Adrenal gland (tissue), 12 donors: ENCODE data around the gene INO80D. TPM values are rescaled to one million over a fixed set of nuclear protein-coding genes. Genes with fewer than 3 reads are reported as not detected.

Source experiments
- DNase-seq, 7 donors: peaks; one replicate each; pipeline ENCODE4 v3.0.0-alpha.2; 2019 to 2020
- H3K27ac ChIP-seq, 5 donors: fragments of 200-600 bp; sonication (generic) in 4 of 5; 1 replicate in 3 of 5; 2 replicates in 2 of 5; pipeline versions ENCODE4 v1.5.1 to v1.8.0; 2016 to 2020; ENCODE audit warnings: mild to moderate bottlenecking in 1 of 5
- H3K27me3 ChIP-seq: fragments of 200-600 bp; 2 replicates; pipeline ENCODE4 v1.8.0; 2021
- H3K36me3 ChIP-seq, 2 donors: fragments of 200-600 bp; replicated peaks in 1 of 2; 1 replicate in 1 of 2; 2 replicates in 1 of 2; pipeline versions ENCODE4 v1.5.1 to v1.8.0; 2018 to 2022
- H3K4me1 ChIP-seq, 2 donors: fragments of 200-600 bp; replicated peaks in 1 of 2; 1 replicate in 1 of 2; 2 replicates in 1 of 2; pipeline versions ENCODE4 v1.5.1 to v1.8.0; 2018 to 2021
- H3K4me3 ChIP-seq, 4 donors: fragments of 200-600 bp; sonication (generic) in 3 of 4; one replicate each; pipeline ENCODE4 v1.5.1; 2016 to 2018
- H3K9me3 ChIP-seq, 3 donors: fragments of 200-600 bp; sonication (generic) in 1 of 3; replicated peaks in 1 of 3; 1 replicate in 2 of 3; 2 replicates in 1 of 3; pipeline versions ENCODE4 v1.5.1 to v1.8.0; 2016 to 2021
- POLR2A ChIP-seq, 2 donors: fragments of 450-650 bp; IDR thresholded peaks; one replicate each; pipeline ENCODE4 v1.6.1; 2017; ENCODE audit warnings: antibody characterized with exemption in 2 of 2, mild to moderate bottlenecking in 2 of 2, moderate library complexity in 1 of 2
- WGBS, 4 donors: extraction: QIAGEN DNeasy Blood & Tissue Kit in 2 of 4; methylation state at CpG; one replicate each; pipeline versions ENCODE4 v1.1.5 to v1.1.7; 2013 to 2017; 5-methylcytosine and 5-hydroxymethylcytosine counted together
- intact Hi-C, 2 donors: fragments of 100-400 bp; cut with DNase I; formaldehyde crosslinking; loops; one replicate each; pipeline versions ENCODE4 v1.14.1 to v1.15.0; 2022 to 2023
- polyA plus RNA-seq, 3 donors: library from polyadenylated mRNA; stranded (reverse); fragments of 200-250 nt in 2 of 3; fragments of 350-450 nt in 1 of 3; fragmentation: Illumina TruSeq in 1 of 3; extraction: RNeasy Lipid Tissue Mini Kit (QIAGEN cat#74804) in 1 of 3; gene quantifications; one replicate each; pipeline ENCODE4 v1.2.3, GENCODE V29; 2013 to 2014
- small RNA-seq, 2 donors: library from RNA; depleted of rRNA; stranded (forward); fragments of <200 nt; gene quantifications; one replicate each; pipeline ENCODE3, GENCODE V24; 2016
- total RNA-seq, 9 donors: library from RNA; depleted of rRNA in 4 of 9; stranded (reverse); fragments of >200 nt in 4 of 9; fragments of 120-200 nt in 1 of 9; fragmentation: NEBNext Ultra II Directional in 1 of 9; extraction: Animal tissue kit (Norgen Biotek cat#: 25700) in 1 of 9; gene quantifications; one replicate each; pipeline versions ENCODE4 v1.1.0 to v1.2.4, GENCODE V29; 2013 to 2023
- TF ChIP-seq, protein P1 (sequence below), 6 experiments: fragments of 450-650 bp in 4 of 6; fragments of 200-600 bp in 2 of 6; sonication (generic) in 1 of 6; IDR thresholded peaks; 1 replicate in 5 of 6; 2 replicates in 1 of 6; pipeline versions ENCODE4 v1.5.1 to v1.8.0; 2016 to 2021; ENCODE audit warnings: antibody characterized with exemption in 6 of 6, mild to moderate bottlenecking in 2 of 6, moderate library complexity in 1 of 6
- donor health status: healthy with polysubstance abuse.
- donor health status: Bipolar disorder and iron deficiency.
- donor health status: DM: yes; HTN: yes; CAD: no.
- donor health status: DM: no; HTN: no; CAD: no.
- donor health status: DM: no; HTN: no; CAD: no.
- donor health status: DM: yes; HTN: yes; CAD: no.

INO80D gene
- total and polyA plus RNA-seq, 12 donors, result 2.7 to 24.6 (median 14.1) TPM

DNA sequence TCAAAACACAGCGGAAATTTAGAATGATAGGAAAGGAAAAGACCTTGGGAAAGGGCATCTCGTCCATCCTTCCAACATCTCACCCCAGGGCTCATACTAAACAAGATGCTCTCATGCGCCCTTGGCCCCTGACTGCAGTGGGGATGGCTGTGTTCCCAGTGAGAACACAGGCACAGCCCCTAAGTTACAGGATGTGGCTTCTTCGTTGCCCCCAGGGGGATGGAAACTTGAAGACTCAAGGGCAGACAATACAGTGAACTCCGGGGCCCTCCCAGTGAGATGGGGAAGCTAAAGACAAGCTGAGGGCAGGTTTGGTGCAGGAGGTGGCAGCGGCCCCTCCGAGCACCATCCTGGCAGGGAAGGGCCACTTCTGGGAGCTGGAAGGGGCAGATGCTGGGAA lies 139.7 kb downstream of the INO80D start:
- no peaks in the 10 kb centered on the region for H3K27me3 ChIP-seq
- intact Hi-C loops, result loop anchor here in 1 of 2 donors (10.0 kb wide), 1 partner anchor 171 kb away; no protein-coding TSS in a partner anchor
- no peaks in the 10 kb centered on the region for H3K36me3 ChIP-seq
- no peak for DNase-seq
- no peak overlapping the region for H3K4me3 ChIP-seq
- peaks cover 7 to 23% of the 10 kb centered on the region in 2 donors for H3K4me1 ChIP-seq
- H3K27ac ChIP-seq, result no peak overlapping the region
- TF ChIP-seq, protein P1, sequence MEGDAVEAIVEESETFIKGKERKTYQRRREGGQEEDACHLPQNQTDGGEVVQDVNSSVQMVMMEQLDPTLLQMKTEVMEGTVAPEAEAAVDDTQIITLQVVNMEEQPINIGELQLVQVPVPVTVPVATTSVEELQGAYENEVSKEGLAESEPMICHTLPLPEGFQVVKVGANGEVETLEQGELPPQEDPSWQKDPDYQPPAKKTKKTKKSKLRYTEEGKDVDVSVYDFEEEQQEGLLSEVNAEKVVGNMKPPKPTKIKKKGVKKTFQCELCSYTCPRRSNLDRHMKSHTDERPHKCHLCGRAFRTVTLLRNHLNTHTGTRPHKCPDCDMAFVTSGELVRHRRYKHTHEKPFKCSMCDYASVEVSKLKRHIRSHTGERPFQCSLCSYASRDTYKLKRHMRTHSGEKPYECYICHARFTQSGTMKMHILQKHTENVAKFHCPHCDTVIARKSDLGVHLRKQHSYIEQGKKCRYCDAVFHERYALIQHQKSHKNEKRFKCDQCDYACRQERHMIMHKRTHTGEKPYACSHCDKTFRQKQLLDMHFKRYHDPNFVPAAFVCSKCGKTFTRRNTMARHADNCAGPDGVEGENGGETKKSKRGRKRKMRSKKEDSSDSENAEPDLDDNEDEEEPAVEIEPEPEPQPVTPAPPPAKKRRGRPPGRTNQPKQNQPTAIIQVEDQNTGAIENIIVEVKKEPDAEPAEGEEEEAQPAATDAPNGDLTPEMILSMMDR (IDR thresholded peaks at IDR 0.05), result no peak
- no peak for TF ChIP-seq POLR2A (IDR thresholded peaks at IDR 0.05)
- H3K9me3 ChIP-seq, result no peaks in the 10 kb centered on the region
- WGBS, 4 donors, result 53 to 71% (median 63%) methylated on average over 6 to 7 of the region's 7 CpGs

Small RNA genes lying within 50 kb of the gene (small RNA-seq; reads per million reads assigned to genes)
- gene RF00006, result 0 reads per million in 2 donors
- gene RF00019, result 0 reads per million in 2 donors

Other genes starting within 250 kb of the INO80D start
- gene NDUFS1, start 73.3 kb upstream of the INO80D start, total RNA-seq, result 100 to 1,000 TPM; 128 to 241 (median 196) TPM
- 100 to 1,000 TPM in 1 of 3 donors, 10 to 100 TPM in 2; 15.1 to 206 (median 33.4) TPM for gene NDUFS1, start 73.3 kb upstream of the INO80D start, polyA plus RNA-seq
- 100 to 1,000 TPM; 351 to 663 (median 430) TPM for gene EEF1B2, start 73.7 kb upstream of the INO80D start, total RNA-seq
- 100 to 1,000 TPM; 298 to 838 (median 406) TPM for gene EEF1B2, start 73.7 kb upstream of the INO80D start, polyA plus RNA-seq
- gene ZDBF2, start 188.5 kb upstream of the INO80D start, total RNA-seq, result 10 to 100 TPM in 8 of 9 donors, 1 to 10 TPM in 1; 9.6 to 33.6 (median 17.4) TPM
- gene ZDBF2, start 188.5 kb upstream of the INO80D start, polyA plus RNA-seq, result 10 to 100 TPM in 1 of 3 donors, 1 to 10 TPM in 2; 2.3 to 10.0 (median 3.0) TPM